IPS-18a (cell line): ENCODE data around the gene GPR107.

Experiments
- H3K27ac ChIP-seq: one replicate; pipeline ENCODE4 v1.5.1; 2013; ENCODE audit warnings: low read length
- H3K27me3 ChIP-seq: one replicate; pipeline ENCODE4 v1.6.1; 2013; ENCODE audit warnings: mild to moderate bottlenecking, low read length; ENCODE audit not compliant: control insufficient read depth, insufficient read depth
- H3K36me3 ChIP-seq: one replicate; pipeline ENCODE4 v1.6.1; 2013; ENCODE audit warnings: low read depth, low read length; ENCODE audit not compliant: control insufficient read depth
- H3K4me1 ChIP-seq: one replicate; pipeline ENCODE4 v1.6.1; 2013; ENCODE audit warnings: low read depth, low read length; ENCODE audit not compliant: control insufficient read depth
- H3K4me3 ChIP-seq: one replicate; pipeline ENCODE4 v1.5.1; 2013; ENCODE audit warnings: low read length
- H3K9ac ChIP-seq: one replicate; pipeline ENCODE4 v1.6.1; 2013; ENCODE audit warnings: mild to moderate bottlenecking, low read length, moderate library complexity
- H3K9me3 ChIP-seq: one replicate; pipeline ENCODE4 v1.6.1; 2013; ENCODE audit warnings: low read depth, low read length; ENCODE audit not compliant: control insufficient read depth

The GPR107 gene

DNA sequence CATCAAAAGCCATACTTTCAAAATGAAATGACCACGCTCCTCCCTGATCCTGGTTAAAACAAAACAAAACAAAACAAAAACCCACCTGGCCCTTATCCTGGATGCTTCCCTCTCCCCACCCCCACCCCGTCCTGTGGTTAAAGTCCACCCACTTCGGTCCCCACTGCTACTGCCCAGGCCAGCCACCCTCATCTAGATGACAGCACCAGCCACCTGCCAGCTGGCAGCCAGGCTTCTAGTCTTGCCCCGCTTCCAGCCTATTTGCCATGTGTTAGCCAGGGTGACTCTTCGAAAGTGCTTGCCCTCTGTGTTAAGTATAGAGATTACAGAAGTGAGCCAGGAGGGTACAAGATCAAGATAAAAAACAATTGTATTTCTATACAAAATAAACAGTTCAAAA lies 91.0 kb downstream of the GPR107 start:
- no peaks in the 10 kb centered on the region for H3K27me3 ChIP-seq

GRCh38 chr9:130145658-130146057 lies 92.0 kb downstream of the GPR107 start:
- H3K27ac ChIP-seq: no peak overlapping the region
- peaks cover 10% of the 10 kb centered on the region for H3K4me1 ChIP-seq
- no peak overlapping the region for H3K9ac ChIP-seq
- no peaks in the 10 kb centered on the region for H3K36me3 ChIP-seq
- no peaks in the 10 kb centered on the region for H3K27me3 ChIP-seq
- no peaks in the 10 kb centered on the region for H3K9me3 ChIP-seq
- H3K4me3 ChIP-seq: no peak overlapping the region

More for the DNA sequence above, 91.0 kb downstream of the GPR107 start:
- no peaks in the 10 kb centered on the region for H3K9me3 ChIP-seq
- no peaks in the 10 kb centered on the region for H3K36me3 ChIP-seq
- peaks cover 10% of the 10 kb centered on the region for H3K4me1 ChIP-seq
- no peak overlapping the region for H3K9ac ChIP-seq
- H3K27ac ChIP-seq: no peak overlapping the region
- H3K4me3 ChIP-seq: no peak overlapping the region

DNA sequence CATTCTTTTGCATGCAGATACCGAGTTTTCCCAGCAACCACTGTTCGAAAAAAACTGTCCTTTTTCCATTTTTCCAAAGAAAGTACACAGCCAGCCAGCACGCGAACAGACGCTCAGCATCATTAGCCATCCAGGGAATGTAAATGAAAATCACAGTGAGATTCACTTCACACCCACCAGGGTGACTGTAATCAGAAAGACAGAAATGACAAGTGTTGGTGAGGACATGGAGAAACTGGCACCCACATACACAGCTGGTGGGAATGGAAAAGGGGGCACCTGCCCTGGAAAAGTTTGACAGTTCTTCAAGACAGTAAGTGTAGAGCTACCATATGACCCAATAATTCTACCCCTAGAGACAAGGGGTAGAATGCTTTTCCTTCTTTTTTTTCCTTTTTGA lies 93.5 kb downstream of the GPR107 start:
- Histone ChIP-seq H3K4me3 (no peak overlapping the region), H3K9ac (no peak overlapping the region)

DNA sequence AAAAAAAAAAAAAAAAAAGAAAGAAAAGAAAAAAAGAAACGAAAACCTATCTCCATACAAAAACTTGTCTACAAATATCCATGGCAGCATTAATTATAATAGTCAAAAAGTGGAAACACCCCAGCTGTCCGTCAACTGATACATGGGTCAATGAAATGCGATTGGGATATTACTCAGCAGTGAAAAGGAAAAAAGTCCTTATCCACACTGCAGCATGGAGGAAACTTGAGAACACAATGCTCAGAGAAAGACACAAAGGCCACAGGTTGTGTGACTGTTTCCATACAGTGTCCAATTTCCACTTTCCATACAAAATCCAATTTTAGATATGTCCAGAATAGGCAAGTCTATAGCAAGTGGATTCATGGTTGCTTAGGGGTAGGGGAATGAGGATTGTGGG lies 94.2 kb downstream of the GPR107 start:
- Histone ChIP-seq H3K9me3 (no peaks in the 10 kb centered on the region), H3K36me3 (no peaks in the 10 kb centered on the region), H3K27ac (no peak overlapping the region), H3K4me1 (peaks cover 4% of the 10 kb centered on the region), H3K4me3 (no peak overlapping the region), H3K9ac (no peak overlapping the region), H3K27me3 (no peaks in the 10 kb centered on the region)

More for the DNA sequence above, 93.5 kb downstream of the GPR107 start:
- peaks cover 10% of the 10 kb centered on the region for H3K4me1 ChIP-seq
- no peaks in the 10 kb centered on the region for H3K36me3 ChIP-seq
- H3K27me3 ChIP-seq: no peaks in the 10 kb centered on the region
- no peaks in the 10 kb centered on the region for H3K9me3 ChIP-seq
- H3K27ac ChIP-seq: no peak overlapping the region

GRCh38 chr9:130149031-130149430 lies 95.3 kb downstream of the GPR107 start:
- Histone ChIP-seq H3K4me3 (no peak overlapping the region), H3K9me3 (no peaks in the 10 kb centered on the region), H3K27ac (no peak overlapping the region), H3K27me3 (no peaks in the 10 kb centered on the region), H3K9ac (no peak overlapping the region), H3K36me3 (no peaks in the 10 kb centered on the region), H3K4me1 (peaks cover 5% of the 10 kb centered on the region)

GRCh38 chr9:130149654-130150286 lies 96.1 kb downstream of the GPR107 start:
- H3K27ac ChIP-seq: no peak overlapping the region
- H3K9ac ChIP-seq: no peak overlapping the region

DNA sequence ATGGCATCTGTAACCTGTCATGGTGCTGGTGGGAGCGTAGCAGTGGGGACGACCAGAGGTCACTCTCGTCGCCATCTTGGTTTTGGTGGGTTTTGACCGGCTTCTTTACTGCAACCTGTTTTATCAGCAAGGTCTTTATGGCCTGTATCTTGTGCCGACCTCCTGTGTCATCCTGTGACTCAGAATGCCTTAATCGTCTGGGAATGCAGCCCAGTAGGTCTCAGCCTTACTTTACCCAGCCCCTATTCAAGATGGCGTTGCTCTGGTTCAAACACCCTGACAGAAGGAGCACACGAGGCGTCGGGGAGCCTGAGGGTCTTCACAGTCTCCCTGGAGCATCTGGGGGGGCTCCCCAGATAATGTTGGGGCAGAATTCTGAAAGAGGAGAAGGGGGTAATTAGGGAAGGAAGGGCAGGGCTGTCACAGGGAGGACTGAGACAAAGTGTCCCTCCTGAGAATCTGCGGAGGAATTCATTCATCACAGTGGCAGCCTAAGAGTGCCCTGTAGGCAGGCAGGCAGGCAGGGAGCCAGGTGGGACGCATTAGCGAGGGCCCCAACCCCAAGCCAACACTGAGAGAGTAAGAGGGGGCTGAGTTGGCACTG lies 97.2 kb downstream of the GPR107 start:
- Histone ChIP-seq H3K9ac (no peak overlapping the region), H3K9me3 (no peaks in the 10 kb centered on the region), H3K27ac (no peak overlapping the region), H3K4me1 (peaks cover 5% of the 10 kb centered on the region), H3K36me3 (no peaks in the 10 kb centered on the region), H3K27me3 (no peaks in the 10 kb centered on the region), H3K4me3 (no peak overlapping the region)

More at GRCh38 chr9:130149654-130150286, 96.1 kb downstream of the GPR107 start:
- H3K4me1 ChIP-seq: peaks cover 5% of the 10 kb centered on the region
- H3K9me3 ChIP-seq: no peaks in the 10 kb centered on the region
- H3K36me3 ChIP-seq: no peaks in the 10 kb centered on the region
- no peaks in the 10 kb centered on the region for H3K27me3 ChIP-seq
- no peak overlapping the region for H3K4me3 ChIP-seq

DNA sequence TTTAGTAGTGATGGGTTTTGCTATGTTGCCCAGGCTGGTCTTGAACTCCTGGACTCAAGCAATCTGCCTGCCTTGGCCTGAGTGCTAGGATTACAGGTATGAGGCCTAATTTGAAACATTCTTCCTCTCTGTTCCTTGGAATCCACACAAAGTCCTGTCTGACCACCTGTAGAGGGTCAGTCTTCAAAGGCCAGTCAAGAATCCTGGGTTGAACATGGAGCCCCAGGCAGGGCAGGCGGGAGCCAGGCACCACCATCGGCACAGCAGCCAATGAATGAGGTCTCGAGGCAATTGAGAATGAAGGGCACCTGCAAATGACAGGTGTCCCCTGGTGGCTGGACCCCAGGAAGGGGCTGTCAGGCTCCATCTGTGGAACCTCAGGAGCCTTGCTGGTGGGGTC lies 101.1 kb downstream of the GPR107 start:
- H3K9me3 ChIP-seq: no peaks in the 10 kb centered on the region
- no peaks in the 10 kb centered on the region for H3K27me3 ChIP-seq
- no peak overlapping the region for H3K27ac ChIP-seq
- no peak overlapping the region for H3K4me3 ChIP-seq
- no peak overlapping the region for H3K9ac ChIP-seq
- H3K36me3 ChIP-seq: no peaks in the 10 kb centered on the region
- H3K4me1 ChIP-seq: peaks cover 5% of the 10 kb centered on the region

DNA sequence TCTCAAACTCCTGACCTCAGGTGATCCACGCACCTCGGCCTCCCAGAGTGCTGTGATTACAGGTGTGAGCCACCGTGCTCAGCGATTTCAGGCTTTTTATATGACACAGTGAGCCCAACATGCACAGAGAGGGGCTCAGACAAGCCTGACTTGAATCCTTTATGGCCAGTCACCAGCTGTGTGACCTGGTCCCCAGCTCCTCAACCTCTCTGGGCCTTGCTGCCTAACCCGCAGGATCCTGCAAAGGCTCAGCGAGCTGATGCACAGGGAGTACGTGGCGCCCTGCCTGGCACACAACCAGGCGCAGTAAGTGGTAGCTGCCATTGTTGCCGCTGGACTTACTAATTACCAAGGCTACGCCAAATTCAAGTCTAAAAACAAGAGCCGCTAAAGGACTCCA lies 101.9 kb downstream of the GPR107 start:
- Histone ChIP-seq H3K27ac (no peak overlapping the region), H3K4me1 (peaks cover 5% of the 10 kb centered on the region), H3K4me3 (no peak overlapping the region), H3K36me3 (no peaks in the 10 kb centered on the region), H3K9ac (no peak overlapping the region), H3K9me3 (no peaks in the 10 kb centered on the region), H3K27me3 (no peaks in the 10 kb centered on the region)

GRCh38 chr9:130156672-130157071 lies 103.0 kb downstream of the GPR107 start:
- Histone ChIP-seq H3K9me3 (no peaks in the 10 kb centered on the region), H3K4me3 (no peak overlapping the region), H3K27ac (no peak overlapping the region), H3K9ac (no peak overlapping the region), H3K4me1 (peaks cover 5% of the 10 kb centered on the region), H3K27me3 (no peaks in the 10 kb centered on the region), H3K36me3 (no peaks in the 10 kb centered on the region)

DNA sequence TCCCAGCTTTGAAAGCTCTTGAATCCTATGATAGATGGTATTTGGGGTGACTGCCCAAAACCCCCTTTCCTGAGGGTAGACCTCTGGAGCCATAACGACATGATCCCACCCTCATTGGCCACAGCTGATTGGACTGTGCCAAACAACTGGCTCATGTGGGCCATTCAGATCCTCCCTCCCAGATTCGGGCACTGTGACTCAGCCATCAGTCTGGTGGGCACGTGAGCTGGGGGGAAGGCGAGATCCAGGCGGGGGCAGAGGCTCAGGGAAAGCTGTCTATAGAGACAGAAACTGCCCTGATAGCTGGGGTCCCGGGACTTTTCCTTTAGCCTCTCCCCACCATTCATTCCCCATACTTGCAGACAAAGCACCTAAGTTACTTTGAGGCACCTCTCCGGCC lies 103.4 kb downstream of the GPR107 start:
- no peaks in the 10 kb centered on the region for H3K27me3 ChIP-seq
- H3K4me3 ChIP-seq: no peak overlapping the region
- no peaks in the 10 kb centered on the region for H3K9me3 ChIP-seq
- no peaks in the 10 kb centered on the region for H3K36me3 ChIP-seq
- H3K27ac ChIP-seq: no peak overlapping the region
- H3K9ac ChIP-seq: no peak overlapping the region
- peaks cover 5% of the 10 kb centered on the region for H3K4me1 ChIP-seq

- Histone ChIP-seq H3K36me3 (no peaks in the 10 kb centered on the region), H3K27ac (no peak overlapping the region), H3K27me3 (no peaks in the 10 kb centered on the region), H3K9ac (no peak overlapping the region), H3K4me3 (no peak overlapping the region), H3K4me1 (peaks cover 5% of the 10 kb centered on the region), H3K9me3 (no peaks in the 10 kb centered on the region)
Observed at GRCh38 chr9:130158001-130158400, 104.3 kb downstream of the GPR107 start.
